Activated naive CD4-positive, alpha-beta T cell (primary cell): ENCODE measurements around the gene GON7.
A peak's percentile ranks its signal among the peaks of the same experiment; 100 is the strongest.
"Not testable (repeated sequence)": the region's sequence is repeated elsewhere in the genome, so short reads cannot be mapped to it uniquely, and the experiment has no call there.

Experiments
- DNase-seq, 4 experiments: peaks; one replicate each; lab custom pipeline; 2025; lab: John Stamatoyannopoulos, UW

The GON7 gene

GRCh38 chr14:93206793-93207467, at the start of gene GON7, which contains the start of gene UBR7:
Gene GON7, minus strand, starts transcription at chr14:93207065. Its CDS starts 28 bp downstream, at chr14:93207037.
Gene UBR7, plus strand, starts transcription at chr14:93207256. Its CDS starts 36 bp downstream, at chr14:93207292.
- DNase-seq: peak; percentile 54 to 77 (median 64)

GRCh38 chr14:93249128-93249831, 42.4 kb upstream of the GON7 start:
- DNase-seq: no peak

- no peak for DNase-seq
Measured at GRCh38 chr14:93246534-93246933, 39.7 kb upstream of the GON7 start.

- no peak for DNase-seq
Measured at GRCh38 chr14:93245764-93246420, 39.0 kb upstream of the GON7 start.

- DNase-seq: no peak
Measured at GRCh38 chr14:93240678-93241000, 33.8 kb upstream of the GON7 start.

- no peak for DNase-seq
Measured at GRCh38 chr14:93239869-93240677, 33.2 kb upstream of the GON7 start.

GRCh38 chr14:93234798-93235197, 27.9 kb upstream of the GON7 start:
- no peak for DNase-seq

- not testable (repeated sequence) for DNase-seq
Measured at GRCh38 chr14:93233078-93233477, 26.2 kb upstream of the GON7 start.

- DNase-seq: no peak
Measured at GRCh38 chr14:93232159-93232558, 25.3 kb upstream of the GON7 start.

GRCh38 chr14:93231129-93231979, 24.5 kb upstream of the GON7 start:
- no peak for DNase-seq

GRCh38 chr14:93230539-93230938, 23.7 kb upstream of the GON7 start:
- no peak for DNase-seq

GRCh38 chr14:93228550-93228949, 21.7 kb upstream of the GON7 start:
- DNase-seq: no peak

GRCh38 chr14:93223565-93223964, 16.7 kb upstream of the GON7 start:
- no peak for DNase-seq

GRCh38 chr14:93220509-93220908, 13.6 kb upstream of the GON7 start:
- DNase-seq: no peak

- peak in 1 of 4 experiments; percentile 22 for DNase-seq
Measured at GRCh38 chr14:93219103-93219726, 12.3 kb upstream of the GON7 start.

GRCh38 chr14:93214598-93214997, 7.7 kb upstream of the GON7 start:
- DNase-seq: no peak

GRCh38 chr14:93212432-93212831, 5.6 kb upstream of the GON7 start:
- no peak for DNase-seq

GRCh38 chr14:93207468-93208308, 823 bp upstream of the GON7 start:
- DNase-seq: no peak

GRCh38 chr14:93201155-93201704, 5.6 kb downstream of the GON7 start:
- DNase-seq: no peak

- no peak for DNase-seq
Measured at GRCh38 chr14:93200553-93200952, 6.3 kb downstream of the GON7 start.
